NCI-H2196 treated with DMSO at 0.1 percent for 48 hours (cell line): ENCODE data around the gene ABI3.

Experiments used
- DNase-seq: peaks from one replicate; lab custom pipeline; 2025; ENCODE audit not compliant: unreplicated experiment; lab: John Stamatoyannopoulos, UW

ABI3 gene

GRCh38 chr17:49224198-49224996, 13.9 kb downstream of the ABI3 start:
- peak; percentile 20 for DNase-seq

- no peak for DNase-seq
Observed at GRCh38 chr17:49224997-49225337, 14.5 kb downstream of the ABI3 start.

- no peak for DNase-seq
Observed at GRCh38 chr17:49225554-49226236, 15.2 kb downstream of the ABI3 start.

GRCh38 chr17:49226771-49227435, 16.4 kb downstream of the ABI3 start:
- DNase-seq = no peak

- peak; percentile 45 for DNase-seq
Observed at GRCh38 chr17:49227436-49228261, 17.1 kb downstream of the ABI3 start.

GRCh38 chr17:49229076-49229804, 18.7 kb downstream of the ABI3 start:
- DNase-seq = no peak

- DNase-seq = no peak
Observed at GRCh38 chr17:49229805-49230600, 19.5 kb downstream of the ABI3 start.

- peak; percentile 60 for DNase-seq
Observed at GRCh38 chr17:49230636-49231562, 20.4 kb downstream of the ABI3 start, which contains the start of gene PHOSPHO1. Gene PHOSPHO1, minus strand, starts transcription at chr17:49230787. Its CDS starts 4,096 bp downstream, at chr17:49226691.

GRCh38 chr17:49231563-49231894, 21.0 kb downstream of the ABI3 start:
- no peak for DNase-seq

- no peak for DNase-seq
Observed at GRCh38 chr17:49234509-49235080, 24.1 kb downstream of the ABI3 start.

- no peak for DNase-seq
Observed at GRCh38 chr17:49235896-49236295, 25.4 kb downstream of the ABI3 start.

GRCh38 chr17:49239963-49240362, 29.5 kb downstream of the ABI3 start:
- no peak for DNase-seq

GRCh38 chr17:49240619-49241018, 30.1 kb downstream of the ABI3 start:
- no peak for DNase-seq

- no peak for DNase-seq
Observed at GRCh38 chr17:49241040-49241439, 30.5 kb downstream of the ABI3 start.

GRCh38 chr17:49241692-49242397, 31.3 kb downstream of the ABI3 start:
- no peak for DNase-seq

GRCh38 chr17:49242813-49243212, 32.3 kb downstream of the ABI3 start:
- no peak for DNase-seq

- DNase-seq = no peak
Observed at GRCh38 chr17:49244839-49245238, 34.3 kb downstream of the ABI3 start.

GRCh38 chr17:49247944-49248343, 37.4 kb downstream of the ABI3 start:
- no peak for DNase-seq
